GM18498 (cell line): Measurements from ENCODE around the gene RGS13.
"Not testable (repeated sequence)": the region's sequence is repeated elsewhere in the genome, so short reads cannot be mapped to it uniquely, and the experiment has no call there.

Experiments
- ATAC-seq: cut with Tn5 transposase; IDR thresholded peaks from one replicate; pipeline ENCODE4 v1.9.1; 2021; ENCODE audit warnings: mild to moderate bottlenecking, moderate library complexity; ENCODE audit not compliant: unreplicated experiment

RGS13 gene

DNA sequence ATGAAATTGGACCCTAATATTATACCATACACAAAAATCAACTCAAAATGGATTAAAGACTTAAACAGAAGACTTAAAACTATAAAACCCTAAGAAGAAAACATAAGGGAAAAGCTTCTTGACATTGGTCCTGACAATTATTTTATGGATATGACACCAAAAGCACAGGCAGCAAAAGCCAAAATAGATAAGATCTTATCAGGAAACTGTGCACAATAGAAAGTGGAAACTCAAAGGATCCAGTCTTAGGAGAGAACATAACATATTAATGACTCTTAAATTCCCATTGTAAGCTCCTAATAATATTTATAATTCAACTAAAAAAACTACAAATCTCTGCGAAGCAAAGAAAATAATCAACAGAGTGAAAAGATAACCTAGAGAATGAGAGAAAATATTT is 39.8 kb downstream of the RGS13 start:
- no peak for ATAC-seq

DNA sequence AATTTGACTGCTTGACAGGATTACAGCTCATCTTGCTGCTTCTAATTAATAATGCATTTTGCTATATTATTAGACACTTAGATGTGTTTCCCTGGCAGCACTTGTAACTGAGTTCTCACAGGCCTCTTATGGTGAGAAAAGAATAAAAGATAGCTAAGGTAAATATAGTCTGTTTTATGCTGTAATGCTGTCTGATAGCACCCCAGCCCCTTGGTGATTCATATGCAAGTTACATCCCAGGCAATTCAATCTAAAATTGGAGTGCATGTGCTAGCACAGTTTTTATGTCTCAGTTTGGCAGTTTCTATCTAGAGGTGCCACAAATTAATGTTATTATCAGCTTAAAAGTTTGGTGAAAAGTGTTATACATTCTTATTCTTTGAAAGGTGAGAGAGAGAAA is 42.2 kb downstream of the RGS13 start:
- no peak for ATAC-seq

DNA sequence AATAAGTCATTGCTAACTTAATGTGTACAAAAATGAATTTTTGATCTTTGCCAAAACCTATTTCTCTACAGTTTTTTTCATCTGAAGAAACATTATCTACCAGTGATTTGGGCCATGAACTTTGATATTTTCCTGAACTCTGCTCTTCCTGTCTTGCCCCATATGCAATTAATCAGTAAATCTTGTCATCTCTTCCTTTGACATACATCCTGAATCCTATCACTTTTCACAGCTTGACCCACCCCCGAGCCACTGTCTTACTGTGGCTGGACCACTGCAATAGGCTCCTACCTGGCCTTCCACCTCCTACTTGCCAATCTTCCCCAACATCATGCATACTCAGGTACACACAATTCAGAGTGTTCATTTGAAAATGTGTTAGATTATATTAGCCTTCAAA is 46.4 kb downstream of the RGS13 start:
- no peak for ATAC-seq

DNA sequence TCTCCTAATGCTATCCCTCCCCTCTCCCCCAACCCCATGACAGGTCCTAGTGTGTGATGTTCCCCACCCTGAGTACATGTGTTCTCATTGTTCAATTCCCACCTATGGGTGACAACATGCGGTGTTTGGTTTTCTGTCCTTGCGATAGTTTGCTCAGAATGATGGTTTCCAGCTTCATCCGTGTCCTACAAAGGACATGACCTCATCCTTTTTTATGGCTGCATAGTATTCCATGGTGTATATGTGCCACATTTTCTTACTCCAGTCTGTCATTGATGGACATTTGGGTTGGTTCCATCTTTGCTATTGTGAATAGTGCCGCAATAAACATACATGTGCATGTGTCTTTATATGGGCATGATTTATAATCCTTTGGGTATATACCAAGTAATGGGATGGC is 47.1 kb downstream of the RGS13 start:
- not testable (repeated sequence) for ATAC-seq

DNA sequence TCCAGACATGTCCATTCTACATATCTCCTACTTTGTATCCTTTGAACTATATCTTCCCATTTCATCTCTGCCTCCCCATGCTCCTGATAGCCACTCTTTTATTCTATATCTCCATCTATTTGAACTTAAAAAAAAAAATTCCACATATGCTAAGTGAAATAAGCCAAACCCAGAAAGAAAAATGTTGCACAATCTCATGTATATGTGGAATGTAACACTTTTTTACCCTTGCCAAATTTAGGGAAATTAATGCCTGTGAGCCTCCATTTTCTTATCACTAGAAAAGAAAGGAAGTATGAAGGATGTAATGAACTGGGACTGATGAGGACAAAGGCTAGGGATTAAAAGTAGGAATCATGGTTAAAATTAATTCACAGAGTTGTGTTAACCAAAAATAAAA is 53.5 kb downstream of the RGS13 start:
- no peak for ATAC-seq

DNA sequence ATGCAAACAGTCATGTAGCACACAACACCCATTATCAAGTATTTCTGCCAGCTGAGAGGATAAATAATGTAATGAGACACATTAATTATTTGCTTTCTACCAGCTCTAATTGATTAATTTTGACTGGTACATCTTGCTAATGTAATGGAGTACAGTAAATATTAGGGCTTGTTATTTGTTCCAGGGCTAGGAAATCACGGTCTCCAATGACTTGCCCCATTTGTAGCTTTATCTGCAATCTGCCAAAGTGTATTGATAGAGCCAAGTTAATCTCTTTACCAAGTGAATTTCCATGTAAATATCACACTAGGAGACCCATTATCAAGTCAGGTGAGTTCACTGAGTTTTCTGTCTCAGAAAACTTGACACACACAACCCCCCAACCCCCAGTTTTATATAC is 55.1 kb downstream of the RGS13 start:
- no peak for ATAC-seq

DNA sequence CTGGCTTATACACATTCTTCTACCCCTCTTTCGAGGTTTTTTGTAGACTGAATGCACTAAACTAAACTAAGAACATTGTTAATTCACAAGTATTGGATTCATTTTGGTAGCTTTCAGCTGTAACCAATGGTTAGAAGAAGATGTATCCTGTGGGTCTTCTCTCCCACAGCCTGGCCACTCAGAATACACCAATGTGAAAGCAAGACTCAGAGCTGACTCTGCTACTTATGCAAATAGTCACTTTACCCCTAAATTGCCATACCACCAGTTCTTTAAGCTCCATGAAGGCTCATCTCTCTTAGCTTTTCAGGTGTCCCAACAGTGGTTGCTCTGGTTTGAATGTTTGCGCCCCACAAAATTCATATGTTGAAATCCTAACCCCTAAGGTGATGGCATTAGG is 60.1 kb downstream of the RGS13 start:
- ATAC-seq = no peak

DNA sequence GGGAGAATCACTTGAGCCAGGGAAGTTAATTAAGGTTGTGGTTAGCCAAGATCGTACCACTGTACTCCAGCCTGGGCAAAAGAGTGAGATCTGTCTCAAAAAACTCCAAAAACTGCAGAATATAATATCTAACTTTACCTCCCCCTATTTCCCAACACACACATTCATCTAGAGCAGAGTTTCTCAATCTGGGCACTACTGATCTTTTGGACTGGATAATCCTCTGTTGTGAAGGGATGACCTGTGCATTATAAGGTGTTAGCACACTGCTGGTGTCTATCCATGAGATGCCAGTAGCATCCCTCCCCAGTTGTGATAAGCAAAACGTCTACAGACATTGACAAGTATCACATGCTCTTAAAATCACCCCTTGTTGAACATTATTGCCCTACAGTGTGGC is 61.8 kb downstream of the RGS13 start:
- no peak for ATAC-seq

DNA sequence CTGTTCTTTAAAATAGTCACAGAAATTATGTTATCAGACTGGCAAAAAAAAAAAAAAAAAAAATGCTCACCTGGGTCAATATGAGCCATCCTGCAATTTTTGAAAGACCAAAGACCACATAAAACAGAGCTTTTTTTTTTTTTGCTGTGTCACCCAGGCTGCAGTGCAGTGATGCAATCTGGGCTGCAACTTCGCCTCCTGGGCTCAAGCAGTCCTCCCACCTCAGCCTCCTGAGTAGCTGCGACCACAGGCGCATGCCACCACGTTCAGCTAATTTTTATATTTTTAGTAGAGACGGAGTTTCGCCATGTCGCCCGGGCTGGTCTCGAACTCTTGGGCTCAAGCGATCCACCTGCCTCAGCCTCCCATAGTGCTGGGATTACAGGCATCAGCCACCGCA is 62.8 kb downstream of the RGS13 start:
- no peak for ATAC-seq

DNA sequence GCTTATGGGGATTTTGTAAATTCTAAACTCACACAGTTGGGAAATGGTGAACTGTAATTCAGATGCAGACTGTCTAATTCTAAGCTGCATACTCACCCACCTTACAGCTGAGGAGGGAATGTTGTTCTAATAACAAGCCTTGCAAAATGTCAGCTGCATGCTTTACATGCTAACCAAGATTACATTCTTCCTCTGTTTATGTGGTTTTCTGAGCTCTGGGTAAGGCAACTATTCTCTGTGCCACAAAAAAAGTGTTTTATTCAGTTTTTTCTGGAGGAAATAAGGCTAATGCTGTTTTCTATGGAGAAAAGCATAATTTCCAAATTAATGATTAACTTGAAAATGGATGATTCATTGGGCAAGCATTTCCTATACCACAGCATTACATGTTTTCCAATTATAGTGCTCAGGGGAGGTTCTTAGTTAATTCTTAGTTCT is 64.9 kb downstream of the RGS13 start:
- no peak for ATAC-seq

DNA sequence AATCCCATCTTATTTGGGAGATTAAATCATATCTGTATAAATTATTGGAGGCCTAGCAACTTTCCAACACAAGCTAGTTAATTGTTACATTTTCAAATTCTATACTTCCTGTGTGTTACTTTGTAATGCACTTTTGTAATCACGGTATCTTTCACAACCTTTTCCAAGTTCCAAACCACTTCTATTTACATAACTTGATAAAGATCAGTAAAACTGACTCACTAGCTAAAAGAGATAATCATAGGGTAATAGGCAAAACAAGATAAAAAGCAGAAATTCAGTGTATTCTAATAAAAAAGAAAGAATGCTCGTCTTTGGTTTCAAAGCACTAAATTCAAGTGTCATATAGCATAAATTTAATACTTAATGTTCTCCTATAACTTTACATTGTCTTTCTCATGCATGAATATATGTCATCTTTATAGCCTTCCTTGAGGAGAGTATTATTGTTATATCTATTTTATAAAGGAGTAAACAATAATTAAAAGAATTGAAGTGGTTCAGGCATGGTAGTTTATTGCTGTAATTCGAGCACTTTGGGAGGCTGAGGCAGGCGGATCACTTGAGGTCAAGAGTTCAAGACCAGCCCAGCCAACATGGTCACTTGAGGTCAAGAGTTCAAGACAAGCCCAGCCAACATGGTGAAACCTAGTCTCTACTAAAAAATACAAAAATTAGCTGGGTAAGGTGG is 66.4 kb downstream of the RGS13 start:
- ATAC-seq = no peak

DNA sequence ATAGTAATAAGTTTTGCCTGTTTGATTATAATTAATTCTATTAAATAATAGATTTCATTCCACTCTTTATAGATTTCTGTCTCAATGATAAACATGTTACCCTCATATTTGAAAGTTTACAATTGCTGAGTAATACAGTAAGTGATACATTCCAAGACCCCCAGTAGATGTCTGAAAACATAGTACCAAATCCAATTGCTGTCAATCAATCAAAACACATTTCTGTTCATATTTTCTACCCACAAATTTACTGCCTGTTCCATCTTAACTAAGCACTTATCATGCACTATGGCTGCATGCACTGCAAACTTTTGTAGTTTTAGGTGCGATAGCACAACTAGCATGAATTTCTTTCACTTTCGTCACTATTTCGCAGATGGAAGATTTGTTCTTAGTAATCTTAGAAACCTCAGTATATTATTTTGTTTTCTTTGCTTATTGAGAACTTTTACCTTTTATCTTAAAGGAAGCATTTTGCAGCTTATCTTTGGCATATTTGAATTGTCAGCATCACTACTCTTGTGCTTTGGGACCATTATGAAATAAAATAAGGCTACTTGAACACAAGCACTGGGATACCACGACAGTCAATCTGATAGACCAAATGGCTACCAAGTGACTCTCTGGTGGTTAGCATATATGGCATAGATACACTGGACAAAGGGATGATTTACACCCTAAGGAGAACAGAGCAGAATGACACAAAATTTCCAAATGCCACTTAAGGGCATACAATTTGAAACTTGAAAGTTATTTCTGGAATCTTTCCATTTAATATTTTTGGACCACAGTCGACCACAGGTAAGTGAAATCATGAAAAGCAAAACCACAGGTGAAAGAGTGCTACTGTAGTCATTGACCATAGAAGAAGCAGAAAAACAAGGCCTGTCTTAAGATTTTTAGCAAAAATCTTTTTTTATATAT is 67.6 kb downstream of the RGS13 start:
- peak; percentile 86 for ATAC-seq

DNA sequence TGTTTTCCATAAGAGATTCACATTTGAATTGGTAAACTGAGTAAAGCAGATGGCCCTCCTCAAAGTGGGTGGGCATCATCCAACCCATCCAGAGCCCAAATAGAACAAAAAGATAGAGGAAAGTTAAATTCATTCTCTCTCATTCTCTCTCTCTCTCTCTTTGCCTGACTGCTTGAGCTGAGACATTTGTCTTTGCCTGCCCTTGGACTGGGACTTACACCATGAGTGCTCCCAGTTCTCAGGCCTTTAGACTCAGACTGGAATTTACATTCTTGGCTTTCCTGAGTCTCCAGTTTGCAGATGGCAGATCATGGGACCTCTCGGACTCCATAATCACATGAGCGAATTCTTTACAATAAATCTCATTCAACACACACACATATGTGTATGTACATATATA is 69.6 kb downstream of the RGS13 start:
- no peak for ATAC-seq

DNA sequence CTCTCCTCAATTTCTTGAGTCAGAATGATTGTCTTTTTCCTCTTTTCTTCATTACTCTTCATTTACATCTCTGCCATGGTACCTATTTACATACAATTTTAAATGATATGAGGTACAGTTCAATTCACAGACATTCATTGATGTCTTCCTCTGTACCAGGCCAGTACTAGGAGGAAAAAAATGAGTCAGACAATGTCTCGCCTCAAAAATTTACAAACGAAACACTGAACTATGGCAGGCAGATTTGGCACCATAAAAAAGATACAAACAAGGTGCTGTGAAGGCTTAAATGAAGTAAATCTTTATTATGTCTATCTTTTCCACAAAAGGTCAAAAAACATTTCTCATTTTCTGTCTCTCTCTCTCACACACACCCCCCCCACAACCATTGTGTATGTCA is 71.0 kb downstream of the RGS13 start:
- no peak for ATAC-seq

DNA sequence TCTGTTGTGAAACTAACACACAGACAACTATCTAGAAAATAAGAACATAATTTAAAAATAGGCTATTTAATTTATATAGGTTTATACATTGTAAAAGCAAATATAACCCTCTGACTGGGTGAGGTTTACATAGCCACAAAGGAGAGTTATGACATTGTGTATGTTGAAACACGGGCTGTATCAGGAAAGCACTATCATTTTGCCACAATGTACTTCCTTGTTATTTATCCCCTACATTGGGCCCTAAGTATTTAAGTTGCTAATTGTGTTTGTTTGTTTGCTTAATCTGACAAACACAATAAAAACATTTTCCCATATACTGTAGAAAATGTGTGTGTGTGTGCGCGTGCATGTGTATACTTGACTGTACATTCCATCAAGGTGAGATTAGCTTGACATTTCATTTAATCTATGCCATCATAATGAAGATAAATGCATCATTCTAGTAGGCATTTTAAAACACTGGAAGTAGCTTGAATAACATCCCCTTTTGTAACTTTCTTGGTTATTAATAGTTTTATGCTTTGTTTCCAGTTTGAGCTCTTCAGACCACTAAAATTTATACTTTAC is 72.1 kb downstream of the RGS13 start:
- no peak for ATAC-seq

DNA sequence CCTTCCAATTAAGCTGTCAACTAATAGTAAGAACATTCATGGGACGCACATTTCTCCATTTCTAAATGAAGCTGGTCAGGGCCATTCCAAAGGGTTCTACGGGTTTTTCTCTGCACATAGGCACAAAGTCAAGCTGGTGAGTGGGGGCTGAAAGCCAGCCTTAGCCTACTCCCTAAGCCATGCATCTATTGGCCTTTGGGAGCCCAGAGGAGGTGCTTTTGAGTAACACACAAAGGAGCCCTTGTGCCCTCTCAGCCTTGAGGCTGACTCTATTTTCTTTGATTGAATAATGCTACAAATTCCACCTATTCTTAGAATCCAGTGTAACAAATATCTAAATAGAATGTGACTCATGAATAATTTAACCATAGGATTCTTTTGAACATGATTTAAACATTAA is 73.6 kb downstream of the RGS13 start:
- no peak for ATAC-seq
